NB4 (cell line): ENCODE data around the gene MRFAP1L1.

Experiments used
- MYC ChIP-seq: IDR thresholded peaks from 2 replicates; pipeline ENCODE4 v1.6.1; 2011; ENCODE audit warnings: low read depth, low read length
- POLR2A ChIP-seq: IDR thresholded peaks from 2 replicates; pipeline ENCODE4 v1.6.1; 2011; ENCODE audit warnings: mild to moderate bottlenecking; ENCODE audit not compliant: insufficient read length; ENCODE audit errors: extremely low read depth
- TF ChIP-seq, protein P1 (sequence below): IDR thresholded peaks from one replicate; pipeline ENCODE4 v1.5.1; 2012; ENCODE audit warnings: low read depth, low read length
- TF ChIP-seq, protein P2 (sequence below): IDR thresholded peaks from 2 replicates; pipeline ENCODE4 v1.6.1; 2011; ENCODE audit warnings: low read depth, low read length

DNA sequence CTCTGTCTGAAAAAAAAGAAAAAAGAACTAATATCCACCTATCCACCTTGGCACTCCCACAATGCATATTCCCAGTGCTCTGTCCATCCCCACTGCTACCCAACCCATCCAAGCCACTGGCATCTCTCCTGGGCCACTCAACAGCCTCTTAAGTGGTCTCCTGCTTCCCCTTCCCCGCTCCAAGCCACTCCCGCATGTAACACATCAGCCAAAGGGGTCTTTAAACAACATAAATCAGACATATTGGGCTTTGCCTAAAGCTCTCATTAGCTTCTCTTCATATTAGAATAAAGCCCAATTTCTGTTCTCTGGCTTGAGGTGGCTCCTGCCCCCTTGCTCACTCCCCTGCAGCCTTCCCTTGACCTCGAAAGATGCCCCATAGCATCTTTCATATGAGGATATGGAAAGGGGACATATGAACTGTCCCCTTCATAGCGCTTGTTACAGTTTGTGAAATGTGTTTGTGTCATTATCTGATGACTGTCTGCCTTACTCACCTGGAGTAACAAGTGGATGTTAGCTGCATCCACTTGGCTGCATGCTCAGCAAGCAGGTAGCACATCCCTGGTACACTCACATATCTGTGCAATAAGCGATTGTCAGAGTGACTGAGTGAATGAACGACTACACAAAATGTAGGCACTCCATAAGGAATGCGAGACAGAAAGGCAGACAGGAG is 9.4 kb upstream of the MRFAP1L1 start:
- TF ChIP-seq, protein P1, sequence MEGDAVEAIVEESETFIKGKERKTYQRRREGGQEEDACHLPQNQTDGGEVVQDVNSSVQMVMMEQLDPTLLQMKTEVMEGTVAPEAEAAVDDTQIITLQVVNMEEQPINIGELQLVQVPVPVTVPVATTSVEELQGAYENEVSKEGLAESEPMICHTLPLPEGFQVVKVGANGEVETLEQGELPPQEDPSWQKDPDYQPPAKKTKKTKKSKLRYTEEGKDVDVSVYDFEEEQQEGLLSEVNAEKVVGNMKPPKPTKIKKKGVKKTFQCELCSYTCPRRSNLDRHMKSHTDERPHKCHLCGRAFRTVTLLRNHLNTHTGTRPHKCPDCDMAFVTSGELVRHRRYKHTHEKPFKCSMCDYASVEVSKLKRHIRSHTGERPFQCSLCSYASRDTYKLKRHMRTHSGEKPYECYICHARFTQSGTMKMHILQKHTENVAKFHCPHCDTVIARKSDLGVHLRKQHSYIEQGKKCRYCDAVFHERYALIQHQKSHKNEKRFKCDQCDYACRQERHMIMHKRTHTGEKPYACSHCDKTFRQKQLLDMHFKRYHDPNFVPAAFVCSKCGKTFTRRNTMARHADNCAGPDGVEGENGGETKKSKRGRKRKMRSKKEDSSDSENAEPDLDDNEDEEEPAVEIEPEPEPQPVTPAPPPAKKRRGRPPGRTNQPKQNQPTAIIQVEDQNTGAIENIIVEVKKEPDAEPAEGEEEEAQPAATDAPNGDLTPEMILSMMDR: no peak
- TF ChIP-seq MYC (no peak), POLR2A (no peak)
- TF ChIP-seq, protein P2, sequence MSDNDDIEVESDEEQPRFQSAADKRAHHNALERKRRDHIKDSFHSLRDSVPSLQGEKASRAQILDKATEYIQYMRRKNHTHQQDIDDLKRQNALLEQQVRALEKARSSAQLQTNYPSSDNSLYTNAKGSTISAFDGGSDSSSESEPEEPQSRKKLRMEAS: no peak
